K562 (cell line): ENCODE data around the gene USP4. TPM values are rescaled to one million over a fixed set of nuclear protein-coding genes. Genes with fewer than 3 reads are reported as not detected.
"Not testable (repeated sequence)": the region's sequence is repeated elsewhere in the genome, so short reads cannot be mapped to it uniquely, and the experiment has no call there.

Experiments used
- ATAC-seq: fragments of 200-7000 bp; cut with Tn5 transposase; 3 replicates; pipeline ENCODE4 v1.9.1; 2020; ENCODE audit warnings: moderate library complexity
- BruUV-seq: library from RNA; stranded (reverse); fragments of 400-500 nt; replicated peaks from 2 replicates; lab custom pipeline; 2021; lab: Mats Ljungman, UMichigan
- CTCF ChIA-PET: fragments of 300-600 bp; formaldehyde crosslinking; extraction: SDS; loops from one replicate; lab custom pipeline; 2021; ENCODE audit warnings: low intra/inter-chr PET ratio; lab: Yijun Ruan, JAX
- POLR2A ChIA-PET: fragments of 300-600, 350-650 bp; sonication (Branson Sonifier 250); formaldehyde crosslinking; extraction: SDS; loops from one replicate; lab custom pipeline; 2021; ENCODE audit warnings: antibody characterized with exemption, inconsistent platforms; lab: Yijun Ruan, JAX
- DNase-seq, 4 experiments: peaks; one replicate each; pipeline versions ENCODE4 v3.0.0 to v3.0.0-alpha.2; 2011 to 2018; ENCODE audit warnings: low spot score in 3 of 4, mixed read lengths in 3 of 4; ENCODE audit errors: extremely low read depth in 1 of 4
- FAIRE-seq: peaks from 2 replicates; lab custom pipeline; 2011; peaks lifted over from hg19 to GRCh38; lab: Jason Lieb, UNC
- H2AFZ ChIP-seq: 2 replicates; pipeline ENCODE4 v1.6.0; 2011; ENCODE audit warnings: low read depth, low read length, control low read depth, inconsistent platforms
- H3K27ac ChIP-seq: fragments of 200-600 bp; 3 replicates; pipeline ENCODE4 v1.8.0; 2011; ENCODE audit warnings: low read depth, mild to moderate bottlenecking, control low read depth, inconsistent platforms, low read length, moderate library complexity, mixed read lengths; ENCODE audit errors: extremely low read depth
- H3K27me3 ChIP-seq, 2 experiments: fragments of 300-600 bp in 1 of 2; 2 replicates in 1 of 2; 3 replicates in 1 of 2; pipeline versions ENCODE4 v1.6.0 to v1.8.0; 2011; ENCODE audit warnings: inconsistent platforms in 2 of 2, low read length in 2 of 2, mild to moderate bottlenecking in 1 of 2, mixed read lengths in 1 of 2, moderate library complexity in 1 of 2; ENCODE audit not compliant: control insufficient read depth in 2 of 2, insufficient read depth in 2 of 2
- H3K36me3 ChIP-seq: fragments of 300-600 bp; 3 replicates; pipeline ENCODE4 v1.8.0; 2011; ENCODE audit warnings: mild to moderate bottlenecking, low read length, inconsistent platforms; ENCODE audit not compliant: control insufficient read depth, insufficient read depth
- H3K4me1 ChIP-seq, 2 experiments: fragments of 200-600 bp in 1 of 2; replicated peaks in 1 of 2; 2 replicates in 1 of 2; 3 replicates in 1 of 2; pipeline versions ENCODE4 v1.5.1 to v1.8.0; 2011; ENCODE audit warnings: inconsistent platforms in 2 of 2, low read length in 2 of 2, mild to moderate bottlenecking in 1 of 2, mixed read lengths in 1 of 2, moderate library complexity in 1 of 2; ENCODE audit not compliant: control insufficient read depth in 2 of 2, insufficient read depth in 2 of 2
- H3K4me2 ChIP-seq: 2 replicates; pipeline ENCODE4 v1.6.1; 2011; ENCODE audit warnings: low read length, control low read depth, inconsistent platforms, mixed read lengths; ENCODE audit not compliant: insufficient read depth
- H3K4me3 ChIP-seq: fragments of 200-600 bp; sonication (generic), shearing (Covaris generic); 2 replicates; pipeline ENCODE4 v1.5.1; 2016; ENCODE audit warnings: control low read depth, inconsistent platforms
- H3K79me2 ChIP-seq: fragments of 200-600 bp; 3 replicates; pipeline ENCODE4 v1.8.0; 2011; ENCODE audit warnings: low read length, inconsistent platforms; ENCODE audit not compliant: control insufficient read depth, insufficient read depth
- H3K9ac ChIP-seq, 2 experiments: 2 replicates each; pipeline versions ENCODE4 v1.6.0 to v1.6.1; 2011; ENCODE audit warnings: low read depth in 2 of 2, low read length in 2 of 2, control low read depth in 1 of 2, inconsistent platforms in 1 of 2, mild to moderate bottlenecking in 1 of 2, mixed read lengths in 1 of 2; ENCODE audit not compliant: insufficient read depth in 1 of 2
- H3K9me1 ChIP-seq: one replicate; pipeline ENCODE4 v1.6.0; 2011; ENCODE audit warnings: inconsistent platforms, mild to moderate bottlenecking, low read length, moderate library complexity; ENCODE audit not compliant: control insufficient read depth, insufficient read depth
- H3K9me3 ChIP-seq: replicated peaks from 2 replicates; pipeline ENCODE4 v1.5.1; 2011; ENCODE audit warnings: low read depth, low read length, inconsistent platforms; ENCODE audit not compliant: control insufficient read depth, insufficient read depth
- H4K20me1 ChIP-seq: replicated peaks from 2 replicates; pipeline ENCODE4 v1.6.1; 2011; ENCODE audit warnings: low read length, inconsistent platforms, mixed read lengths; ENCODE audit not compliant: control insufficient read depth, insufficient read depth
- ZBTB49 ChIP-seq: sonication (generic); formaldehyde crosslinking; IDR thresholded peaks from 2 replicates; pipeline ENCODE4 v1.8.0; 2022; ENCODE audit warnings: missing genetic modification reagents, mild to moderate bottlenecking, borderline replicate concordance
- WGBS: fragments of 100-300 bp; shearing (Covaris generic); methylation state at CpG from one replicate; pipeline ENCODE4 v1.1.6; 2016; ENCODE audit warnings: low coverage, mixed read lengths; ENCODE audit not compliant: insufficient coverage; ENCODE audit errors: missing lambda C conversion rate; 5-methylcytosine and 5-hydroxymethylcytosine counted together
- in situ Hi-C: fragments of 300-500 bp; cut with MboI; formaldehyde crosslinking; loops from 4 replicates; pipeline ENCODE4 v1.15.0; 2018; ENCODE audit warnings: inconsistent platforms, mixed read lengths
- intact Hi-C: fragments of 100-400 bp; cut with micrococcal nuclease; formaldehyde crosslinking; loops from 2 replicates; pipeline ENCODE4 v1.14.2; 2022
- polyA plus RNA-seq, 8 experiments: library from polyadenylated mRNA; depleted of rRNA in 4 of 8; stranded (reverse) in 5 of 8; unstranded in 3 of 8; fragments of >200 nt; fragmentation: Nextera tagmentation in 2 of 8; fragmentation: Illumina TruSeq in 1 of 8; extraction: Ambion mirVana in 2 of 8; extraction: Trizol in 1 of 8; gene quantifications; 2 replicates each; pipeline versions ENCODE4 v1.2.1 to v1.2.3, GENCODE V29; 2011 to 2014; ENCODE audit warnings: inconsistent platforms in 1 of 8, missing spikeins in 1 of 8
- total RNA-seq, 7 experiments: library from RNA; depleted of rRNA in 6 of 7; stranded (reverse); fragments of >200 nt in 6 of 7; fragmentation: Illumina TruSeq in 2 of 7; extraction: Trizol in 2 of 7; gene quantifications; 2 replicates each; pipeline versions ENCODE4 v1.2.1 to v1.2.3, GENCODE V29; 2011 to 2021; ENCODE audit warnings: low replicate concordance in 1 of 7

USP4 gene
- total and polyA plus RNA-seq, 9 of the 15 experiments (the other 6 are each of a cell fraction or from before 2014, with no cell fraction given) = 11.8 to 40.4 (median 22.9) TPM

- no peak for TF ChIP-seq ZBTB49 (CRISPR knock-in tag)
These were observed 95.2 kb downstream of the USP4 start (continued) for GRCh38 chr3:49244581-49245205.

GRCh38 chr3:49240091-49240490 is 99.8 kb downstream of the USP4 start:
- 92% methylated on average over 4 of the region's 11 CpGs for WGBS
- CTCF ChIA-PET, intact Hi-C loops: not testable (repeated sequence)

More at GRCh38 chr3:49240091-49240490, 99.8 kb downstream of the USP4 start:
- H4K20me1 ChIP-seq, H3K9ac ChIP-seq, H3K4me3 ChIP-seq, H3K4me2 ChIP-seq, DNase-seq, ATAC-seq, FAIRE-seq, H2AFZ ChIP-seq, H3K9me1 ChIP-seq, H3K27me3 ChIP-seq, H3K9me3 ChIP-seq, H3K36me3 ChIP-seq, H3K79me2 ChIP-seq, BruUV-seq, POLR2A ChIA-PET, H3K27ac ChIP-seq: not testable (repeated sequence)
- peaks cover 11 to 13% of the 10 kb centered on the region in 2 experiments; a peak in 4 of 5 replicates for H3K4me1 ChIP-seq
- in situ Hi-C loops = loop anchor here (25.0 kb wide), 1 partner anchor 1403 kb away; no protein-coding TSS in a partner anchor
